ENCODE measurements around the gene BOLA1. TPM values are rescaled to one million over a fixed set of nuclear protein-coding genes. Genes with fewer than 3 reads are reported as not detected.

BOLA1 gene
- polyA plus RNA-seq, 1 donor from 2014 or later = 26.3 TPM

GRCh38 chr1:149934356-149934755, 35.0 kb downstream of the BOLA1 start:
- no peak overlapping the region for H3K4me3 ChIP-seq (ENCODE audit: low read length)
- TF ChIP-seq POLR2AphosphoS5 (IDR thresholded peaks at IDR 0.05) (no peak), CTCF (IDR thresholded peaks at IDR 0.05; ENCODE audit: poor library complexity, severe bottlenecking) (no peak), MXI1 (conservative IDR thresholded peaks at IDR 0.05; ENCODE audit: poor library complexity, severe bottlenecking) (no peak), EZH2 (IDR thresholded peaks at IDR 0.05; ENCODE audit: borderline replicate concordance, insufficient read depth, low read length, poor library complexity, severe bottlenecking) (no peak), RAD21 (conservative IDR thresholded peaks at IDR 0.05) (no peak), REST (IDR thresholded peaks at IDR 0.05; ENCODE audit: borderline replicate concordance) (no peak), EP300 (conservative IDR thresholded peaks at IDR 0.05; ENCODE audit: poor library complexity, severe bottlenecking) (no peak), TAF1 (IDR thresholded peaks at IDR 0.05; ENCODE audit: low read depth) (no peak), SMC3 (conservative IDR thresholded peaks at IDR 0.05; ENCODE audit: poor library complexity) (no peak)
- no peak overlapping the region for H3K4me2 ChIP-seq (ENCODE audit: low read length)
- no peaks in the 10 kb centered on the region for H3K9me2 ChIP-seq (ENCODE audit: insufficient read depth, low read length)
- no peak overlapping the region for H2AFZ ChIP-seq (ENCODE audit: low read depth, low read length)
- no peaks in the 10 kb centered on the region for H3K79me2 ChIP-seq (replicated peaks; ENCODE audit: insufficient read depth, low read length)
- no peaks in the 10 kb centered on the region for H4K20me1 ChIP-seq (ENCODE audit: insufficient read depth)
- no peak overlapping the region for H3K27ac ChIP-seq (ENCODE audit: low read length)
- no peaks in the 10 kb centered on the region for H3K27me3 ChIP-seq (ENCODE audit: insufficient read depth, low read depth, low read length)
- no peak overlapping the region for H3K9ac ChIP-seq (ENCODE audit: low read length)
- no peaks in the 10 kb centered on the region for H3K36me3 ChIP-seq (ENCODE audit: insufficient read depth, low read length)
- H3F3A ChIP-seq (ENCODE audit: insufficient read depth, low read length, poor library complexity, severe bottlenecking) = no peaks in the 10 kb centered on the region
- no peaks in the 10 kb centered on the region for H3K9me3 ChIP-seq (ENCODE audit: low read length)

- no peak within 1 kb of the TSS for H3K9ac ChIP-seq (ENCODE audit: low read length)
- H3K4me3 ChIP-seq (ENCODE audit: low read length) = no peak within 1 kb of the TSS
- H3F3A ChIP-seq (ENCODE audit: insufficient read depth, low read length, poor library complexity, severe bottlenecking) = no peaks in the 10 kb centered on the region
- H2AFZ ChIP-seq (ENCODE audit: low read depth, low read length) = no peak within 1 kb of the TSS
- H3K79me2 ChIP-seq (replicated peaks; ENCODE audit: insufficient read depth, low read length) = no peaks in the 10 kb centered on the region
- no peaks in the 10 kb centered on the region for H3K27me3 ChIP-seq (ENCODE audit: insufficient read depth, low read depth, low read length)
- no peak within 1 kb of the TSS for H3K4me2 ChIP-seq (ENCODE audit: low read length)
- no peaks in the 10 kb centered on the region for H4K20me1 ChIP-seq (ENCODE audit: insufficient read depth)
- H3K36me3 ChIP-seq (ENCODE audit: insufficient read depth, low read length) = no peaks in the 10 kb centered on the region
- no peaks in the 10 kb centered on the region for H3K9me3 ChIP-seq (ENCODE audit: low read length)
- no peak for TF ChIP-seq CTCF (IDR thresholded peaks at IDR 0.05; ENCODE audit: poor library complexity, severe bottlenecking)
- TF ChIP-seq TAF1 (IDR thresholded peaks at IDR 0.05; ENCODE audit: low read depth) = no peak
- TF ChIP-seq EZH2 (IDR thresholded peaks at IDR 0.05; ENCODE audit: borderline replicate concordance, insufficient read depth, low read length, poor library complexity, severe bottlenecking) = no peak
- no peak for TF ChIP-seq RAD21 (conservative IDR thresholded peaks at IDR 0.05)
- no peak for TF ChIP-seq SMC3 (conservative IDR thresholded peaks at IDR 0.05; ENCODE audit: poor library complexity)
- TF ChIP-seq REST (IDR thresholded peaks at IDR 0.05; ENCODE audit: borderline replicate concordance) = no peak
- no peak for TF ChIP-seq POLR2AphosphoS5 (IDR thresholded peaks at IDR 0.05)
- no peak for TF ChIP-seq MXI1 (conservative IDR thresholded peaks at IDR 0.05; ENCODE audit: poor library complexity, severe bottlenecking)
- TF ChIP-seq EP300 (conservative IDR thresholded peaks at IDR 0.05; ENCODE audit: poor library complexity, severe bottlenecking) = no peak
- no peaks in the 10 kb centered on the region for H3K9me2 ChIP-seq (ENCODE audit: insufficient read depth, low read length)
- H3K27ac ChIP-seq (ENCODE audit: low read length) = no peak within 1 kb of the TSS
Measured at GRCh38 chr1:149936170-149936991, 37.0 kb downstream of the BOLA1 start, which contains the start of gene MTMR11. Gene MTMR11, minus strand, starts transcription at chr1:149936879. Its CDS starts 232 bp downstream, at chr1:149936647.

Measured in neural cell (in vitro differentiated cells).